Measurements from ENCODE around the gene ENPEP. TPM values are rescaled to one million over a fixed set of nuclear protein-coding genes. Genes with fewer than 3 reads are reported as not detected.

Gene ENPEP
- total RNA-seq, 4 donors from 2014 or later, result 4.3 to 5.4 (median 4.8) TPM

DNA sequence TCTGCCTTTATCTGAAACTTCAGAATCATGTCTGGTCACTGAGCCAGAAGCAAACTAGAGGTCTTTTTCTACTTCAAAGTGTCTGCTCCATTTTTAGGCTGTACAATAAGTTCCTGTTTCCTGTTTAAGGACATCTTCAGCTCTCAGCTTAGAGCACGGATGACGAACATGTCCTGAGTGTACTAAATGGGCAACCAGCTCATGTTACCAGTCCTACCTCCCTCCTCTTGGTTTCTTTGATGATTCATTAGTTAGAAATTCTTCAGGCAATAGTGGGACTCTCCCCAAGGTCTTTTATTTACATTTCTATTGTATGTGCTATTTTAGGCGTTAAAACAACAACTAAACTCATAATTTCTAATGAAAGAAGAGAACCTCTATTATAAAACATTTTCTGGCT is 58.0 kb downstream of the ENPEP start:
- no peaks in the 10 kb centered on the region for H3K27me3 ChIP-seq
- no peak for DNase-seq (ENCODE audit: extremely low spot score)
- intact Hi-C loops (cut with DNase I), result no loop called here
- 58% methylated on average over 3 of the region's 3 CpGs for WGBS
- no peaks in the 10 kb centered on the region for H3K36me3 ChIP-seq
- peak overlapping the region in 1 of 4 donors; percentile 55 for H3K27ac ChIP-seq (replicated peaks in 1 of 4)
- H3K4me1 ChIP-seq, result peaks cover 0 to 8% (median 0%) of the 10 kb centered on the region in 4 donors
- no peak overlapping the region for H3K4me3 ChIP-seq
- H3K9me3 ChIP-seq, result peaks cover 0 to 6% (median 0%) of the 10 kb centered on the region in 4 donors
- peak; percentile 17 to 25 for TF ChIP-seq POLR2AphosphoS5 (IDR thresholded peaks at IDR 0.05)
- TF ChIP-seq, protein P1, sequence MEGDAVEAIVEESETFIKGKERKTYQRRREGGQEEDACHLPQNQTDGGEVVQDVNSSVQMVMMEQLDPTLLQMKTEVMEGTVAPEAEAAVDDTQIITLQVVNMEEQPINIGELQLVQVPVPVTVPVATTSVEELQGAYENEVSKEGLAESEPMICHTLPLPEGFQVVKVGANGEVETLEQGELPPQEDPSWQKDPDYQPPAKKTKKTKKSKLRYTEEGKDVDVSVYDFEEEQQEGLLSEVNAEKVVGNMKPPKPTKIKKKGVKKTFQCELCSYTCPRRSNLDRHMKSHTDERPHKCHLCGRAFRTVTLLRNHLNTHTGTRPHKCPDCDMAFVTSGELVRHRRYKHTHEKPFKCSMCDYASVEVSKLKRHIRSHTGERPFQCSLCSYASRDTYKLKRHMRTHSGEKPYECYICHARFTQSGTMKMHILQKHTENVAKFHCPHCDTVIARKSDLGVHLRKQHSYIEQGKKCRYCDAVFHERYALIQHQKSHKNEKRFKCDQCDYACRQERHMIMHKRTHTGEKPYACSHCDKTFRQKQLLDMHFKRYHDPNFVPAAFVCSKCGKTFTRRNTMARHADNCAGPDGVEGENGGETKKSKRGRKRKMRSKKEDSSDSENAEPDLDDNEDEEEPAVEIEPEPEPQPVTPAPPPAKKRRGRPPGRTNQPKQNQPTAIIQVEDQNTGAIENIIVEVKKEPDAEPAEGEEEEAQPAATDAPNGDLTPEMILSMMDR (IDR thresholded peaks at IDR 0.05), result no peak

DNA sequence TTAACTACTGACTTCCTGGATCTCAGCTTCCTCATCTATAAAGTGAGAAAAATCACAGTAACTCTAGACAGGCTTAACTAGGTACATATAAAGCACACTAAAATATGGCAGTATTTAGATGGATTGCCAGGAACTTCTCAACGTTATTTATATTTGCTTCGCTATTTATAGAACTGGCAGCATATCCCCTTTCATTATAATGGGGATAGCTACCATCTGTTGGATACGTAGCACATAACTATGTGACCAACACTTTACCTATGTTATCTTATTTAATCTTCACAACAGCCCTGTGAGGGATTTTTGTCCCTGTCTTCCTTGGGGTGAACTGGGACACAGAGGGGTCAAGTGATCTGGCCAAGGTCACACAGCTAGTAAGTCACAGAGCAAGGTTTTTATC is 64.6 kb downstream of the ENPEP start:
- WGBS, result 20% methylated on average over 3 of the region's 3 CpGs
- TF ChIP-seq POLR2A (IDR thresholded peaks at IDR 0.05; ENCODE audit: low read depth) (no peak), POLR2AphosphoS5 (IDR thresholded peaks at IDR 0.05) (no peak), EP300 (IDR thresholded peaks at IDR 0.05) (no peak)
- TF ChIP-seq, protein P1 (IDR thresholded peaks at IDR 0.05), result no peak
- no peaks in the 10 kb centered on the region for H3K36me3 ChIP-seq
- H3K9me3 ChIP-seq, result peaks cover 0 to 6% (median 0%) of the 10 kb centered on the region in 4 donors
- no peak for DNase-seq (ENCODE audit: extremely low spot score)
- intact Hi-C loops (cut with DNase I), result no loop called here
- H3K27me3 ChIP-seq, result no peaks in the 10 kb centered on the region
- H3K4me3 ChIP-seq, result no peak overlapping the region
- H3K4me1 ChIP-seq, result peaks cover 0 to 13% (median 10%) of the 10 kb centered on the region in 4 donors
- no peak overlapping the region for H3K27ac ChIP-seq (replicated peaks in 1 of 4)

DNA sequence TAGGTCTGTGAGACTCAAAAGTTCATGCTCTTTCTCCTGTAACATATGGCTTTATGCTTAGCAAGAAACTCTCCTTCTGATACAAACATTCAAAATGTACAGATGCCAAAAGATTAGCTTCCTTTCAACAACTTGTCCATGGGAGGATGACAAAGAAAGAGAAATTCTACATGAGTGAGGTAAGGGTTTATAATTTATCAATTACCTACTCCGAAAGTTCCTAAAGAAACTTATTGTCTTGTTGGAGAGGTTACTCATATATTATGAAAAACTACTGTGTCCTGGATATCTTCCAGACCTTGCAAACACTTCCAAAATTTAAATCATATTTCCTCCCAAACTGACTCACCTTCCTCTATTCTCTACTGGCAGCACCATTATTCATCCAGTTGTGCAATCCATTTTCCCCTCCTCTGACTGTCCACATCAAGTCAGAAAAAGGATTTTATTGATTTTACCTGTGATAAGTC is 65.1 kb downstream of the ENPEP start:
- TF ChIP-seq EP300 (IDR thresholded peaks at IDR 0.05) (no peak), POLR2A (IDR thresholded peaks at IDR 0.05; ENCODE audit: low read depth) (no peak)
- TF ChIP-seq, protein P1 (IDR thresholded peaks at IDR 0.05), result no peak
- DNase-seq (ENCODE audit: extremely low spot score), result no peak
- no peaks in the 10 kb centered on the region for H3K27me3 ChIP-seq
- intact Hi-C loops (cut with DNase I), result no loop called here
- 29% methylated on average over 1 of the region's 1 CpG for WGBS
- no peak overlapping the region for H3K4me3 ChIP-seq
- H3K27ac ChIP-seq (replicated peaks in 1 of 4), result no peak overlapping the region
- H3K9me3 ChIP-seq, result peaks cover 0 to 6% (median 0%) of the 10 kb centered on the region in 4 donors
- peaks cover 0 to 13% (median 10%) of the 10 kb centered on the region in 4 donors for H3K4me1 ChIP-seq
- no peaks in the 10 kb centered on the region for H3K36me3 ChIP-seq

DNA sequence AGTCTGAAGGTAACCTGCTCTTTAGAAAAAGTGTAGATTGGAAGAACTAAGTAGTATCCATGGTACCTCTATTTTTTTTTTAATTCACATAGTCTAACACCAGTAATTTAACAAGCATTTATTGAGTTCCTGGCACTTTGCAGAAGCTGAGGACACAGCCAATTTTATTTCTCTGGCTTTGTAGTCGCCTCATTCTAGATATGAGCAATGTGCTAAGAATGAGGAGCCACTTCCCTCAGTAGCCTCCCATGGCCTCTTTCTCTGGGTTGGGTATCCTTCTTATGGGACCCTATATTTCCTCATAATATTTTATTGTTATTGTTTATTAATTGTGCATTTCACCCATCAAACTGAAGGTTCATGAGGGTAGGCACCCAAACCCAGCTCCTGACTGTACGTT is 67.6 kb downstream of the ENPEP start:
- no peak for DNase-seq (ENCODE audit: extremely low spot score)
- TF ChIP-seq POLR2A (IDR thresholded peaks at IDR 0.05; ENCODE audit: low read depth) (no peak), POLR2AphosphoS5 (IDR thresholded peaks at IDR 0.05) (no peak), EP300 (IDR thresholded peaks at IDR 0.05) (no peak)
- TF ChIP-seq, protein P1 (IDR thresholded peaks at IDR 0.05), result no peak
- no peaks in the 10 kb centered on the region for H3K9me3 ChIP-seq
- H3K4me3 ChIP-seq, result no peak overlapping the region
- H3K36me3 ChIP-seq, result no peaks in the 10 kb centered on the region
- WGBS, result 70% methylated on average over 2 of the region's 2 CpGs
- H3K27me3 ChIP-seq, result no peaks in the 10 kb centered on the region
- intact Hi-C loops (cut with DNase I), result no loop called here
- H3K27ac ChIP-seq (replicated peaks in 1 of 4), result no peak overlapping the region
- H3K4me1 ChIP-seq, result peaks cover 0 to 13% (median 10%) of the 10 kb centered on the region in 4 donors

DNA sequence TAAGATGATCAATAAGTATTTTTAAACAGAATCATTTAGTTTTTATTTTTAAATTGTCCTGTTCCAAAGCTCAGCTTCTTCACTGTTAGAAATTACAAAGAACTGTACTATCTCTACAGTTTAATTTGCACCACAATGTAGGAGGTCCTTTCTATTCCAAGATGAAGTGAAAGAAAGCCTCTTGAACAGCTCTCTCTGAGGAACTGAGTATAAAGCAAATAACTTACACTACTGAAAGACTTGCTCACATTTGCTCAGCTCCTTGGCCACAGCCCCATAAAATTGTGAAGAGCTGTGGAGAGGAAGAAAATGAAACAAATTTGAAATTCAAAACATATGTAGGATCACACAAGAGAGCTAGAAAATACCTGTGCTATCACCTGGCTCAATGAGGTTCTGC is 68.6 kb downstream of the ENPEP start:
- intact Hi-C loops (cut with DNase I), result no loop called here
- Histone ChIP-seq H3K4me1 (peaks cover 0 to 13% (median 10%) of the 10 kb centered on the region in 4 donors), H3K36me3 (no peaks in the 10 kb centered on the region), H3K9me3 (no peaks in the 10 kb centered on the region), H3K27me3 (no peaks in the 10 kb centered on the region), H3K27ac (replicated peaks in 1 of 4) (no peak overlapping the region), H3K4me3 (no peak overlapping the region)
- TF ChIP-seq POLR2AphosphoS5 (IDR thresholded peaks at IDR 0.05) (no peak), POLR2A (IDR thresholded peaks at IDR 0.05; ENCODE audit: low read depth) (no peak), EP300 (IDR thresholded peaks at IDR 0.05) (no peak)
- TF ChIP-seq, protein P1 (IDR thresholded peaks at IDR 0.05), result no peak
- no peak for DNase-seq (ENCODE audit: extremely low spot score)
